GM19395 (cell line): Measurements from ENCODE around the gene CMC4.

Experiments
- ATAC-seq: cut with Tn5 transposase; IDR thresholded peaks from one replicate; pipeline ENCODE4 v1.9.1; 2021; ENCODE audit warnings: mild to moderate bottlenecking, moderate library complexity; ENCODE audit not compliant: unreplicated experiment

The CMC4 gene

GRCh38 chrX:155054255-155054654, 16.7 kb downstream of the CMC4 start:
- no peak for ATAC-seq

DNA sequence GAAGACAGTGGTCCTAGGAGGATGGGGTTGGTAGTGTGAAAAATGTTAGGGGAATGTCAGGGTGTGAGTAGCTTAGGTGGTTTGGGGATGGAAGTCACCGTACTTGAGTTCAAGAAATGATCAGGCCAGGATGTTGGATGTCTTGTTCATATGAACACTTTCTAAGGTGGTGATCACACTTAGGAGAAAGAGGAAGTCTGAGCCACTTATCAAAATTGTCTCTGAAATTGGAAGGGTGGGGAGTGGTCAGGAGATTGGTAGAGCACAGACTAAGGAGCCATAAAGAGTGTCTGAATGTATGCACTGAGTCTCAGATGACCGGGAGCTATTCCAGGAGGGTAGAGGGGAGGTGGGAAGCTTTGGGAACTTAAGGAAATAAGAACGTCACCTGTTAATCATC, 17.3 kb downstream of the CMC4 start:
- no peak for ATAC-seq

DNA sequence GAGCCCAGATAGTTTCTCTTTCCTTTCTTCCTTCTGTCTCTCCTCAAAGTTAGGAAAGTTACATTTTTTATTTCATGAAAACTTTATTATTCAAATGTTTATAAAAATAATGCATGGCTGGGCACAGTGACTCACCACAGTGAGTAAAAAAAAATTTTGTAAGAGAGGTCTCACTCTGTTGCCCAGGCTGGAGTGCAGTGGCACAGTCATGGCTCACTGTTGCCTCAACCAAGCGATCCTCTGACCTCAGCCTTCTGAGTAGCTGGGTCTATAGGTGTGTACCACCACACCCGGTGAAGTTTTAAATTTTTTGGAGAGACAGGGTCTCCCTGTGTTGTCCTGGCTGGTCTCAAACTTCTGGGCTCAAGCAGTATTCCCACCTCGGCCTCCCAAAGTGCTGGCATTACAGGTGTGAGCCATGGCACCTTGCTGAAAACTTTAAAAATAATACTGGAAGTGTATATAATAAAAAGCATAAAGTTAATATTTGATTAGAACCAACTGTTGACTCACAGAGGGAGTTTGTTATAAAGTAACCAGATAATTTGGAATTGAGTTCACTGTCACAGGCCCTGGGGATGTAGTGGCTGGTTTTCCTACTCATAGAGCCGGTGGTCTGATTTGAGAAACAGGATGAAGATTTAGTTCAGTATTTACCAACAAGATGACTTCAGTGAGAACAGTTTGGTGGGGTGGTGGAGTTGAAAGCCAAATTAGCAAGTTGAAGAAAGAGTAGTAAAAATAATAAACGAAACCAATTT, 18.0 kb downstream of the CMC4 start:
- ATAC-seq = no peak

- ATAC-seq = no peak
Measured at GRCh38 chrX:155048977-155049619, 21.8 kb downstream of the CMC4 start.

- ATAC-seq = no peak
Measured at GRCh38 chrX:155046811-155047528, 24.0 kb downstream of the CMC4 start.

- ATAC-seq = no peak
Measured at GRCh38 chrX:155046129-155046810, 24.7 kb downstream of the CMC4 start.

- no peak for ATAC-seq
Measured at GRCh38 chrX:155035688-155036087, 35.2 kb downstream of the CMC4 start.

GRCh38 chrX:155031657-155032056, 39.3 kb downstream of the CMC4 start:
- no peak for ATAC-seq

- no peak for ATAC-seq
Measured at GRCh38 chrX:155028877-155029291, 42.1 kb downstream of the CMC4 start.

DNA sequence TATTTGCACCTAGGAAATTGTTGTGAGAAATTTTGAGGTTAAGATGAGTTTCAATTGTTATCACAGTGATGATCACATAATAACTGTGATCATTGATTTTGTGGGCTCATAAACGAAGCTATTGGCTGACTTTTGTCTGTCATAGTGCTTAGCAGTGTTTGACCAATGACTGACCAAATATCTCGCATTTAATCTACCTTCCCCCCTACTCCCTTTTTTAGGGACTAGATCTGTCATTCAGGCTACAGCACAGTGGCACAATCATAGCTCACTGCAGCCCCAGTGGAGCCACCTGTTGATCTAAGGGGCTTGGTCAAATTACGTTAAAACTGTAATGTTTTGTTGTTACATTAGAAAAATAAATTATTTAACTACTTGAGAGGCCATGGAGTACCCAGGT, 42.8 kb downstream of the CMC4 start:
- ATAC-seq = no peak

- no peak for ATAC-seq
Measured at GRCh38 chrX:155027509-155028066, 43.3 kb downstream of the CMC4 start.

- ATAC-seq = peak; percentile 91
Measured at GRCh38 chrX:155026727-155027508, 44.0 kb downstream of the CMC4 start, which contains the start of gene FUNDC2. Gene FUNDC2 (plus strand): TSS chrX:155026844. CDS start chrX:155026939, 95 bp downstream.

DNA sequence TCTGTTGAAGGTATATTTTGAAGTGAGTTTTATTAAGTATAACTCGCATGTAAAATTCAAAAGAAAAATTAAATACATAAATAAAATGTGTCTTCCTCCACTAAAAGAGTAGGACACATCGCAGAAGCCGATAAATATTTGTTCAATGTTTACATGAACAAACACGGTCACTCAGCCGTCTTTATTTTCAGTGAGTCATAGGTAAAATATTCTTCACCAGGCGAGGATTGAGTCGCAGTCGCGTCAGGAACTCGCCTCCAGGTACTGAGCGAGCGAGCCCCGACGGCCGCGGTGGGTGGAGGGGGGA, 44.6 kb downstream of the CMC4 start:
- no peak for ATAC-seq

GRCh38 chrX:155023907-155024833, 46.8 kb downstream of the CMC4 start:
- ATAC-seq = no peak

- no peak for ATAC-seq
Measured at GRCh38 chrX:155022585-155022984, 48.4 kb downstream of the CMC4 start, which contains the start of gene F8. Gene F8 (minus strand): TSS chrX:155022723. CDS start chrX:155022552, 171 bp downstream.

DNA sequence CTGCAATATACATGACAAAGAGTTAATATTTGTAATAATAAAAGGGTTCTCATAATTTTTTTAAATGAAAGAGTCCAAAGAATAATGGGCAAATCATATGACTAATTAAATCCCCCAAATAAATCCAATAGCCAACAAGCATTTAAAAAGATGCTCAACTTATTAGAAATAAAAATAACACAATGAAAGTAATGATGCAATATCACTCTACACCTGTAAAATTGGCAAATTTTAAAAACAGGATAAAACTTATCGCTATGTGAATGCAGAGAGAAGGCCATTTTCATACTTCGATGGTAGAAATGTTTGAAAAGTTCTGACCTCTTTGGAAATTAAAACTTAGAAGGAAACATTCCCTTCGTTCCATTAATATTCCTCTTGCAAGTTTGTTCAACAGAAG, 50.3 kb downstream of the CMC4 start:
- ATAC-seq = no peak
